HG03460 (cell line): ENCODE results near the gene TCFL5.
A peak's percentile ranks its signal among the peaks of the same experiment; 100 is the strongest.
"Not testable (repeated sequence)": the region's sequence is repeated elsewhere in the genome, so short reads cannot be mapped to it uniquely, and the experiment has no call there.

ENCODE experiments used
- ATAC-seq: cut with Tn5 transposase; IDR thresholded peaks from one replicate; pipeline ENCODE4 v1.9.1; 2021; ENCODE audit not compliant: unreplicated experiment

TCFL5 gene

DNA sequence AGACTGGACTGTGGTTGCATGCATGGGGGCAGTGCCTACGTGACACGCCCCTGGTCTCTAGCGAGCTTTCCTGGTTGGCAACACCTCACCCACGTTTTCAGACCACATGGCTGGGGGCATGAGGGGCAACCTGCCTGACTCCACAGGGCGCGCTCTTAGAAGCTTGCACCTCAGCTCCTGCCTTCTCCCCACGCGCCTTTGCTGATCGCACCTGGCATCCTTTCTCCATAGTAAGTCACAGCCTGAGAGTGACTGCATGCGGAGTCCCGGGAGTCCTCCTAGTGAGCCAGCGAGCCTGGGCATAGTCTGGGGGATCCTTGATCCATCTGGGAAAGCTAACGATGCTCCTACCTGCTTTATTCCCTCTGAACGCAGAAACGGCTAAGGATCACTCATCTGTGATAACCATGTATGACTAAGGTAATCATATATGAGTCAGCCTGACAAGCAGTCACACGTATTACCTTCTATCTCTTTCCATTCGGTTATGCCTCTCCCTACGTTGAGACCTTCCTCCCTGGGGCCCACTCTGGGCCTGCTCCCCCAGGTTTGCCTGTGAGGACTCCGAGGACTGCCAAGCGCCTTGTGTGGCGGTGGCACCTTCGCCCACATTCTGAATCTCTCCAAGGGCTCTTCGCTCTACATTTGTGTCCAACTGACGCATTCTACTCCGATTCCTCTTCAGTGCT lies 4.5 kb downstream of the TCFL5 start:
- no peak for ATAC-seq

DNA sequence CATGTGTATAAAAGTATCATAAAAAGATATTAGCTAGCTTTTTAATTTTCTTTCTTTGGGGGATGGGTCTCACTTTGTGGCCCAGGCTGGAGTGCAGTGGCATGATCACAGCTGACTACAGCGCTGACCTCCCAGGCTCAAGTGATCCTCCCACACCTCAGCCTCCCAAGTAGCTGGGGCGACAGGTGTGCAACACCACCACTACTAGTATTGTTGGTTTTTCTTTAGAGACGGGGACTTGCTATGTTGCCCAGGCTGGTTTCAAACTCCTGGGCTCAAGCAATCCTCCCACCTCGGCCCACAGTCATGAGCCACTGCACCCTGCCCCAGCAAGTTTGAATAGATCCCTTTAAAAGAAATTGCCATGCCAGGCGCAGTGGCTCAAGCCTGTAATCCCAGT lies 6.5 kb downstream of the TCFL5 start:
- no peak for ATAC-seq

DNA sequence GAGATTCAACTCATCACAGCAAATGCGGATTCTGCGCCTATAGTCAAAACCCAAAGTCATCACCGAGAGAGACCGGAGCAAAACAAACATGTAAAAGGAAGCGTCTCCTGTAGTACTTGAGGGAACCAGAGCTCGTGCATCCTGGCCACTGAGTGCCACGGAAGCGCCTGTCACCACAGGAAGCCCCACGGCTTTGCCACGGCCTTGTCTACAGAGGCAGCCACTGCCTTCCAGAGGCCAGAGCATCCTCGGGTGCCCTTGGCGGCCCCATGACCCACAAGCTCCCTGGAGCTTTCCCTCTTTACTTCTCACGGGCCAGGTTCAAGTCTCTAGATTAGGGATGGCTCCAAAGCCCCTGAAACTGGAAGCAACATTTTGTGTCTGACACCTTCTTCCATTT lies 7.5 kb downstream of the TCFL5 start:
- no peak for ATAC-seq

GRCh38 chr20:62853304-62853703 lies 8.3 kb downstream of the TCFL5 start:
- ATAC-seq, result not testable (repeated sequence)

- ATAC-seq, result no peak
Observed at GRCh38 chr20:62852841-62853240, 8.8 kb downstream of the TCFL5 start.

DNA sequence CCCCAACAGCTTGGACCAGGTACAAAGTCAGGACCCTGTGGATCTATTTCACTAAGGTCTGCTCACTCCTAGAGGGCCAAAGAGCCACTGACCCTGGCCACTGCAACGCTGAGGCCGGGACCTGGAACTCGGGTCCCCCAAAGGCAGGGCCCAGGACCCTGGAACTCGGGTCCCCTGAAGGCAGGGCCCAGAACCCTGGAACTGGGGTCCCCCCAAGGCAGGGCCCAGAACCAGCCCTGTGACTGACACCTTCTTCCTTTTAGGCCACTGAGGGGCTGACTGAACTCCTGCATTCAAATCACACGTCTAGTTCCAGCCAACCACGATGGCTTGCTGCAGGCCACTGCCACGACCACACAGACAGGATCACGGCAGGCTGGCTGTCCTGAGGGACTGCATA lies 9.4 kb downstream of the TCFL5 start:
- no peak for ATAC-seq

- no peak for ATAC-seq
Observed at GRCh38 chr20:62850333-62850974, 11.2 kb downstream of the TCFL5 start.

GRCh38 chr20:62849431-62849830 lies 12.2 kb downstream of the TCFL5 start:
- no peak for ATAC-seq

DNA sequence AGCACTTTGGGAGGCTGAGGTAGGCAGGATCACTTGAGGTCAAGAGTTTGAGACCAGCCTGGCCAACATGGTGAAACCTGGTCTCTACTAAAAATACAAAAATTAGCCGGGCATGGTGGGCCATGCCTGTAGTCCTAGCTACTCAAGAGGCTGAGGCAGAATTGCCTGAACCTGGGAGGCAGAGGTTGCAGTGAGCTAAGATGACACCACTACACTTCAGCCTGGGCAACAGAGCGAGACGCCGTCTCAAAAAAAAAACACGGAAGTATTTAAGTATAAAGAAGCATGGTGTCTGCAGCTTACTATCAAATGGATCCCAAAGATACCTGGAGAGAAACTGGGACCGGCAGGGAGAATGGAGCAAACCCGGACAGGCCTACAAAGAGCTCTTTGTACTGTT lies 12.7 kb downstream of the TCFL5 start:
- ATAC-seq, result not testable (repeated sequence)

DNA sequence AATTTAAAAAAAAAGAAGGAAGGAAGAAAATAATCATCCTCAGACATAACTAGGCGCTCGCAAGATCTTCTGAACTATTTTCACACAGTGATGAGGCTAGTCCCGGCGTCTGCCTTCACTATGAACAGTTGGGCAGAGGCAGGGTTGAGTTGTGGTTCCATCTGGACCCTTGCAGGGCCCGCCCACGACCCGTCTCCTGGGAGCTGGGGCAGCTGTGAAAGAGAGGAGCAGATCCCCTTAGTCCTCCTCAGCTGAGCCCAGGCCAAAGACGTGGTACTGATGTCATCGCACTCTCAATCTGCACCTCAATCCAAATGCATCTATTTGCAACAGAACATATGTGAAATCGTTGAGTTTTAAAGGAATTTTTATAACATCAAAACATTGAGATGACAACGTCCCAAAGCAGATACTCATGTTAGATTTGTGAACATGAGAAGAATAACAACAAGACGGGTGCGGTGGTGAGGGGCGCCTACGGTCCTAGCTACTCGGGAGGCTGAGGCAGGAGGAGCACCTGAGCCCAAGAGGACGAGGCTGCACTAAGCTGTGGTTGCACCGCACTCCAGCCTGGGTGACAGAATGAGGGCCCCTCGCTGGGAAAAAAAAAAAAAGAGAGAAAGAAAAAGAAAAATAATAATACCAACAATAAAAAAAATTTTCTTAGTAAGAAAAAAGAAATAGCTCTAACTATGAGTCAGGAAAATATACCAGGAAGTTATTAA lies 15.3 kb downstream of the TCFL5 start:
- ATAC-seq, result no peak

DNA sequence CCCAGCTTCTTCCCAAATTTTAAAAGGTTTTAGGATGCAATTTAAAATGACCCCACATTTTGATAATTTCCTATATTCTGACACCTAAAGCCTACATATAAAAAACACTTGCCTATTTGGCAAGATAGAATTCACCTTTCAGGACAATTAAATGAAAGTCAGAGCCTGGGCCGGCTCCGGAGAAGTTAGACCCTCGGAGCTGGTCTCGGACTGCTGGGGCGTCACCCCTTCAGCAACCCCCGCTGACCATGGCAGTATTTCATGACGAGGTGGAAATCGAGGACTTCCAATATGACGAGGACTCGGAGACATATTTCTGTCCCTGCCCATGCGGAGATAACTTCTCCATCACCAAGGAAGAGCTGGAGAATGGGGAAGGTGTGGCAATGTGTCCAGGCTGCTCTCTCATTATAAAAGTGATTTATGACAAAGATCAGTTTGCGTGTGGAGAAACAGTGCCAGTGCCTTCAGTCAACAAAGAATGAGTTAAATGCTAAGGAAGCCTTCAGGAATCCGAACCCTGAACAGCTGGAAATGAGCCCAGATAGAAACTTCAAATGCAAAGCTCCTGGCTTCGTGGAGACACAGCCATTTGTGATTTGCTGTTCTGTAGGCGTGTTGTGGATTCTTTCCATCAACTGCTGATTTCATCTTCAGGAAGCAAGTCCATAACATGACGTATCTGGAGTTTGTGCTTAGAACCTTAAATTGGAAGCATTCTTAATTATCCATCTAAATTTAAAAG lies 16.0 kb downstream of the TCFL5 start:
- ATAC-seq, result no peak

DNA sequence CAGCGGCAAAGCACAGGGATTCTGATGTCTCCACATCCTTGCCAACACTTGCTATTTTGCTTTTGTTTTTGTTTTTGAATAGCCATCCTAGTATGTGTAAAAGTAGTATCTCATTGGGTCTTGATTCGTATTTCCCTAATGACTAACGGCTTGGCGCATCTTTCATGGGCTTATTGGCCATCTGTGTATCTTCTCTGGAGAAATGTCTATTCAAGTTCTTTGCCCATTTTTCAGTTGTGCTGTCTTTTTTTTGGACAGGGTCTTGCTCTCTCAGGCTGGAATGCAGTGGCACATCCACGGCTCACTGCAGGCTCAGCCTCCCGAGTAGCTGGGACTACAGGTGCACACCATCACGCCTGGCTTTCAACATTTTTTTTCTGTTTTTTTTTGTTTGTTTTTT lies 17.4 kb downstream of the TCFL5 start:
- ATAC-seq, result no peak

- no peak for ATAC-seq
Observed at GRCh38 chr20:62843656-62844055, 18.0 kb downstream of the TCFL5 start.

- ATAC-seq, result no peak
Observed at GRCh38 chr20:62841705-62842212, 19.9 kb downstream of the TCFL5 start.

GRCh38 chr20:62840244-62841197 lies 21.1 kb downstream of the TCFL5 start:
- no peak for ATAC-seq

DNA sequence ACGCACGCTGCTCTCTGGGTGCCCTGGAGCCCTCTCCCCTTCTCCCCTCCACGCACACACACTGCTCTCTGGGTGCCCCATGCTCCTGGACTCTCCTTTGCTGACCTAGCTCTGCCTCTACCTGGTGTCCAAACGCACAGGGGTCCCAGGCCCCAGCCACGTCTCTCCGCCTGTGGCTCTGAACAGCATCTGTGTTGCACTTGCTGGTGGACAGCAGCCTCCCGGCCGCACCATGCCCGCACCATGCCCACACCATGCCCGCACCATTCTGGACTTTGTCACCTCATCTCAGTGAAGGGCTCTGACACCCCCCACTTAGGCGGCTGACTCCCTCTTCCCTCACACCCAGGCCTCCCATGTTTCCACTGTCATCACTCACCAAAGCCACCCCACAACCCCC lies 21.8 kb downstream of the TCFL5 start:
- no peak for ATAC-seq

GRCh38 chr20:62839261-62839660 lies 22.4 kb downstream of the TCFL5 start:
- no peak for ATAC-seq

GRCh38 chr20:62838128-62838891 lies 23.3 kb downstream of the TCFL5 start:
- ATAC-seq, result peak; percentile 67

- no peak for ATAC-seq
Observed at GRCh38 chr20:62837790-62838127, 23.9 kb downstream of the TCFL5 start.
